Lower leg skin (tissue), 3 donors: ENCODE results near the gene DCAF15.

Source experiments
- POLR2A ChIP-seq, 2 donors: fragments of 450-650 bp; IDR thresholded peaks; one replicate each; pipeline ENCODE4 v1.6.1; 2016 to 2017; ENCODE audit warnings: antibody characterized with exemption in 2 of 2, mild to moderate bottlenecking in 1 of 2, moderate library complexity in 1 of 2
- TF ChIP-seq, protein P1 (sequence below), 3 donors: fragments of 450-650 bp; IDR thresholded peaks; one replicate each; pipeline ENCODE4 v1.5.1; 2016; ENCODE audit warnings: antibody characterized with exemption in 3 of 3, mild to moderate bottlenecking in 3 of 3, moderate library complexity in 2 of 3

DNA sequence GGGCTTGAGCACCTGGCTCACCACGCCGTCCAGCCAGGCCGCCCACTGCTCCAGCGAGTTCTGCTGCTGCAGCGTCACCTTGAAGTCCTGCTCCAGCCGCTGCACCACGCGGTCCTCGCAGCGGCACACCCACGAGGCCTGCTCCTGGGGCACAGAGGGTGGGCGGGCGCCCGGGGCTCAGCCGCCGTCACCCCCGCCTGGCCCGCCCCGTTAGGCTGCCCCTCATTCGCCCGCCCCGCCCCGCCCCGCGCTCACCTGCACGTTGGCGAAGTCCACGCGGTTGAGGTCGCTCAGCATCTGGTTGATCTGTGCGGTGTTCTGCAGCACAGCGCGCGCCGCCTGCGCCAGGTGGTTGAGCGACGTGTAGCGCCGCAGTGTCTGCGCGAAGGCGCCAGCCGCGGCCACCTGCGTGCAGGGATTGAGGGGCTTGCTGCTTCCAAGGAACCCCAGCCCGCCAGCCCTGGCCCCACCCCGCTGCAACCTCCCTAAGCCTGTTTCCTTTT is 11.3 kb downstream of the DCAF15 start:
- TF ChIP-seq, protein P1, sequence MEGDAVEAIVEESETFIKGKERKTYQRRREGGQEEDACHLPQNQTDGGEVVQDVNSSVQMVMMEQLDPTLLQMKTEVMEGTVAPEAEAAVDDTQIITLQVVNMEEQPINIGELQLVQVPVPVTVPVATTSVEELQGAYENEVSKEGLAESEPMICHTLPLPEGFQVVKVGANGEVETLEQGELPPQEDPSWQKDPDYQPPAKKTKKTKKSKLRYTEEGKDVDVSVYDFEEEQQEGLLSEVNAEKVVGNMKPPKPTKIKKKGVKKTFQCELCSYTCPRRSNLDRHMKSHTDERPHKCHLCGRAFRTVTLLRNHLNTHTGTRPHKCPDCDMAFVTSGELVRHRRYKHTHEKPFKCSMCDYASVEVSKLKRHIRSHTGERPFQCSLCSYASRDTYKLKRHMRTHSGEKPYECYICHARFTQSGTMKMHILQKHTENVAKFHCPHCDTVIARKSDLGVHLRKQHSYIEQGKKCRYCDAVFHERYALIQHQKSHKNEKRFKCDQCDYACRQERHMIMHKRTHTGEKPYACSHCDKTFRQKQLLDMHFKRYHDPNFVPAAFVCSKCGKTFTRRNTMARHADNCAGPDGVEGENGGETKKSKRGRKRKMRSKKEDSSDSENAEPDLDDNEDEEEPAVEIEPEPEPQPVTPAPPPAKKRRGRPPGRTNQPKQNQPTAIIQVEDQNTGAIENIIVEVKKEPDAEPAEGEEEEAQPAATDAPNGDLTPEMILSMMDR (IDR thresholded peaks at IDR 0.05), result no peak
- no peak for TF ChIP-seq POLR2A (IDR thresholded peaks at IDR 0.05)
